K562 (cell line): ENCODE measurements around the gene ZDHHC18. TPM values are rescaled to one million over a fixed set of nuclear protein-coding genes. Genes with fewer than 3 reads are reported as not detected.
A peak's percentile ranks its signal among the peaks of the same experiment; 100 is the strongest.

Source experiments
- CEBPG ChIP-seq, 3 experiments: fragments of 200-800 bp in 1 of 3; sonication (Bioruptor generic) in 1 of 3; sonication (generic) in 1 of 3; formaldehyde crosslinking in 1 of 3; IDR thresholded peaks in 2 of 3; conservative IDR thresholded peaks in 1 of 3; 2 replicates each; pipeline versions ENCODE4 v1.6.1 to v1.8.0; 2016 to 2022; ENCODE audit warnings: missing compliant biosample characterization in 2 of 3, missing genetic modification characterization in 2 of 3, mild to moderate bottlenecking in 1 of 3, missing genetic modification reagents in 1 of 3
- CHD2 ChIP-seq: IDR thresholded peaks from 2 replicates; pipeline ENCODE4 v1.6.1; 2011; ENCODE audit warnings: low read depth, low read length
- COPS2 ChIP-seq: fragments of 450-650 bp; conservative IDR thresholded peaks from 2 replicates; pipeline ENCODE4 v1.6.1; 2016; ENCODE audit warnings: mild to moderate bottlenecking, moderate library complexity
- FOXA3 ChIP-seq, 2 experiments: fragments of 450-650 bp in 1 of 2; sonication (generic) in 1 of 2; formaldehyde crosslinking; IDR thresholded peaks in 1 of 2; conservative IDR thresholded peaks in 1 of 2; 2 replicates each; pipeline versions ENCODE4 v1.4.0 to v1.8.0; 2020 to 2022; ENCODE audit warnings: mild to moderate bottlenecking in 2 of 2, missing genetic modification reagents in 1 of 2
- GTF2E2 ChIP-seq: fragments of 200-800 bp; sonication (Bioruptor generic); IDR thresholded peaks from 2 replicates; pipeline ENCODE4 v1.6.1; 2016; ENCODE audit warnings: missing genetic modification characterization, missing compliant biosample characterization
- HDAC8 ChIP-seq: fragments of 450-650 bp; IDR thresholded peaks from 2 replicates; pipeline ENCODE4 v1.6.1; 2016; ENCODE audit warnings: mild to moderate bottlenecking, missing genetic modification characterization, moderate library complexity, missing compliant biosample characterization
- MNT ChIP-seq, 2 experiments: fragments of 450-650 bp; conservative IDR thresholded peaks; 2 replicates each; pipeline ENCODE4 v1.6.1; 2017; ENCODE audit warnings: mild to moderate bottlenecking in 2 of 2, moderate library complexity in 2 of 2
- NONO ChIP-seq, 2 experiments: fragments of 200-400 bp in 1 of 2; fragments of 450-650 bp in 1 of 2; formaldehyde crosslinking in 1 of 2; IDR thresholded peaks; 2 replicates each; pipeline ENCODE4 v1.6.1; 2017; ENCODE audit warnings: low read depth in 2 of 2, mild to moderate bottlenecking in 2 of 2, moderate library complexity in 2 of 2, low read length in 1 of 2
- REST ChIP-seq, 2 experiments: fragments of 450-650 bp; formaldehyde crosslinking in 1 of 2; IDR thresholded peaks; 2 replicates each; pipeline versions ENCODE4 v1.4.0 to v1.6.1; 2014 to 2020; ENCODE audit warnings: mild to moderate bottlenecking in 2 of 2, borderline replicate concordance in 1 of 2, low read depth in 1 of 2
- RUNX1 ChIP-seq: sonication (generic); IDR thresholded peaks from 2 replicates; pipeline ENCODE4 v1.6.1; 2016; ENCODE audit warnings: antibody characterized with exemption, low read depth
- TBL1XR1 ChIP-seq, 2 experiments: IDR thresholded peaks; 2 replicates each; pipeline ENCODE4 v1.6.1; 2012; ENCODE audit warnings: improper control_type of control experiment in 2 of 2, low read length in 2 of 2, mild to moderate bottlenecking in 1 of 2
- TEAD1 ChIP-seq, 2 experiments: fragments of 450-650 bp in 1 of 2; sonication (generic) in 1 of 2; formaldehyde crosslinking; IDR thresholded peaks; 2 replicates each; pipeline versions ENCODE4 v1.4.0 to v1.8.0; 2020 to 2022; ENCODE audit warnings: mild to moderate bottlenecking in 2 of 2, missing genetic modification reagents in 1 of 2
- ZC3H11A ChIP-seq: IDR thresholded peaks from 2 replicates; pipeline ENCODE4 v1.6.1; 2012; ENCODE audit warnings: low read depth, low read length, improper control_type of control experiment
- polyA plus RNA-seq, 8 experiments: library from polyadenylated mRNA; depleted of rRNA in 4 of 8; stranded (reverse) in 5 of 8; unstranded in 3 of 8; fragments of >200 nt; fragmentation: Nextera tagmentation in 2 of 8; fragmentation: Illumina TruSeq in 1 of 8; extraction: Ambion mirVana in 2 of 8; extraction: Trizol in 1 of 8; gene quantifications; 2 replicates each; pipeline versions ENCODE4 v1.2.1 to v1.2.3, GENCODE V29; 2011 to 2014; ENCODE audit warnings: inconsistent platforms in 1 of 8, missing spikeins in 1 of 8
- total RNA-seq, 7 experiments: library from RNA; depleted of rRNA in 6 of 7; stranded (reverse); fragments of >200 nt in 6 of 7; fragmentation: Illumina TruSeq in 2 of 7; extraction: Trizol in 2 of 7; gene quantifications; 2 replicates each; pipeline versions ENCODE4 v1.2.1 to v1.2.3, GENCODE V29; 2011 to 2021; ENCODE audit warnings: low replicate concordance in 1 of 7
- TF ChIP-seq, protein P1 (sequence below), 2 experiments: fragments of 250-450 bp in 1 of 2; fragments of 450-650 bp in 1 of 2; sonication (Bioruptor Pico) in 1 of 2; IDR thresholded peaks; 2 replicates each; pipeline versions ENCODE4 v1.6.1 to v1.8.0; 2016 to 2021; ENCODE audit warnings: mild to moderate bottlenecking in 2 of 2, moderate library complexity in 2 of 2, missing compliant biosample characterization in 1 of 2, missing genetic modification characterization in 1 of 2

ZDHHC18 gene
- total and polyA plus RNA-seq, 9 of the 15 experiments (the other 6 are each of a cell fraction or from before 2014, with no cell fraction given): 0.42 to 35.6 (median 15.8) TPM

GRCh38 chr1:26787706-26788514 lies 38.6 kb upstream of the ZDHHC18 start, which contains the start of gene PIGV (continued):
- TF ChIP-seq REST (IDR thresholded peaks at IDR 0.05; ENCODE audit: borderline replicate concordance) (no peak), REST (CRISPR knock-in tag; IDR thresholded peaks at IDR 0.05; ENCODE audit: low read depth) (peak; percentile 27; the same call in 1 of the 2 replicates), TEAD1 (CRISPR knock-in tag; IDR thresholded peaks at IDR 0.05) (peak in 1 of 2 experiments; percentile 74; a peak in 2 of 4 replicates), GTF2E2 (tag) (peak; percentile 11; the same call in 1 of the 2 replicates), ZC3H11A (peak; percentile 58; the same call in 1 of the 2 replicates), NONO (IDR thresholded peaks at IDR 0.05; ENCODE audit: low read depth in 2 of 2, low read length in 1 of 2) (peak; percentile 53 to 63; a peak in 2 of 4 replicates), CEBPG (CRISPR knock-in tag; IDR thresholded peaks at IDR 0.05) (no peak), CEBPG (tag; conservative IDR thresholded peaks at IDR 0.05 in 1 of 2, IDR thresholded peaks at IDR 0.05 in 1 of 2) (no peak), HDAC8 (tag) (0 out of 2 replicates have a peak, but pooled peaks have one; percentile 4), CHD2 (no peak), MNT (conservative IDR thresholded peaks at IDR 0.05) (peak; percentile 52 to 80; a peak in 3 of 4 replicates), COPS2 (no peak), FOXA3 (CRISPR knock-in tag; conservative IDR thresholded peaks at IDR 0.05 in 1 of 2, IDR thresholded peaks at IDR 0.05 in 1 of 2) (peak in 1 of 2 experiments; percentile 69; a peak in 1 of 4 replicates), RUNX1 (peak; percentile 17; the same call in 1 of the 2 replicates), TBL1XR1 (IDR thresholded peaks at IDR 0.05; ENCODE audit: low read length in 2 of 2) (peak in 1 of 2 experiments; percentile 4; a peak in 1 of 4 replicates)
- TF ChIP-seq, protein P1, sequence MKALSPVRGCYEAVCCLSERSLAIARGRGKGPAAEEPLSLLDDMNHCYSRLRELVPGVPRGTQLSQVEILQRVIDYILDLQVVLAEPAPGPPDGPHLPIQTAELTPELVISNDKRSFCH (CRISPR knock-in tag; IDR thresholded peaks at IDR 0.05): no peak
- TF ChIP-seq, protein P1 (tag; IDR thresholded peaks at IDR 0.05): no peak; the same call in 1 of the 2 replicates
